ENCODE measurements around the gene DDX27.

DDX27 gene

GRCh38 chr20:49291200-49291599 lies 72.0 kb downstream of the DDX27 start:
- no peak for DNase-seq (ENCODE audit: low spot score)

DNA sequence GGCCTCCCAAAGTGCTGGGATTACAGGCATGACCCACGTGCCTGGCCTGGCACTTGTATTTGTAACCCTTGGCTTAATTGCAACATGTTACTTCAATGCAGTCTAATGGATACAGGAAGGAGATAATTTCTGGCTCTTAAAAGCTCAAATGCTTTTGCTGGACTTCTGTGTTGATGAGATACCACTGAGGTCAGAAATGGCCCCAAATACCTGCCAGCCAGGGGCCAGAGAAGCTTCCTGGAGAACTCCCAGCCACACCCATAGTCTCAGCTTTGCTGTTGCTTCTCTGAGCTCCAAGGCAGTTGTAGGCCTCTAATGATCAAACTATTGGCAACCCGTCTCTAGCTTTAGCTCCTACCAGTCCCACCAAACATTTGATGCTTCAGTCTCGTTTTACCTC lies 72.8 kb downstream of the DDX27 start:
- DNase-seq (ENCODE audit: low spot score), result no peak

GRCh38 chr20:49293122-49293521 lies 73.9 kb downstream of the DDX27 start:
- no peak for DNase-seq (ENCODE audit: low spot score)

Measured in AG08395 (cell line).